Fibroblast of villous mesenchyme (primary cell): ENCODE results near the gene ALKBH5. TPM values are rescaled to one million over a fixed set of nuclear protein-coding genes. Genes with fewer than 3 reads are reported as not detected.

Experiments
- DNase-seq: peaks from one replicate; pipeline ENCODE4 v3.0.0-alpha.2; 2010; ENCODE audit warnings: low read depth
- H3K4me3 ChIP-seq: 2 replicates; pipeline ENCODE4 v1.5.1; 2011; ENCODE audit warnings: low read depth, mild to moderate bottlenecking, low read length
- CTCF ChIP-seq: IDR thresholded peaks from 2 replicates; pipeline ENCODE4 v1.5.1; 2012; ENCODE audit warnings: low read depth, mild to moderate bottlenecking, low read length; ENCODE audit not compliant: insufficient read depth
- total RNA-seq: library from RNA; depleted of rRNA; stranded (reverse); fragments of >200 nt; gene quantifications from 2 replicates; pipeline ENCODE4 v1.2.3, GENCODE V29; 2012

Gene ALKBH5
- total RNA-seq, 1 donor: 144 TPM

- DNase-seq: no peak
- no peak for TF ChIP-seq CTCF
- H3K4me3 ChIP-seq: no peak overlapping the region
Observed at GRCh38 chr17:18252160-18252559, 68.5 kb downstream of the ALKBH5 start.

- no peak for TF ChIP-seq CTCF
- H3K4me3 ChIP-seq: no peak overlapping the region
- no peak for DNase-seq
Observed at GRCh38 chr17:18253187-18253884, 69.7 kb downstream of the ALKBH5 start.

- no peak for DNase-seq
- TF ChIP-seq CTCF: no peak
- H3K4me3 ChIP-seq: no peak overlapping the region
Observed at GRCh38 chr17:18253947-18254821, 70.6 kb downstream of the ALKBH5 start.

GRCh38 chr17:18254888-18255649, 71.4 kb downstream of the ALKBH5 start:
- DNase-seq: no peak
- TF ChIP-seq CTCF: no peak

GRCh38 chr17:18256351-18256750, 72.7 kb downstream of the ALKBH5 start:
- DNase-seq: no peak
- H3K4me3 ChIP-seq: no peak overlapping the region
- TF ChIP-seq CTCF: no peak

More at GRCh38 chr17:18254888-18255649, 71.4 kb downstream of the ALKBH5 start:
- H3K4me3 ChIP-seq: no peak overlapping the region

- peak overlapping the region; percentile 83 for H3K4me3 ChIP-seq
- no peak for DNase-seq
- TF ChIP-seq CTCF: no peak
Observed at GRCh38 chr17:18256776-18257175, 73.1 kb downstream of the ALKBH5 start.
